Measurements from ENCODE around the gene KCTD1.

Gene KCTD1

DNA sequence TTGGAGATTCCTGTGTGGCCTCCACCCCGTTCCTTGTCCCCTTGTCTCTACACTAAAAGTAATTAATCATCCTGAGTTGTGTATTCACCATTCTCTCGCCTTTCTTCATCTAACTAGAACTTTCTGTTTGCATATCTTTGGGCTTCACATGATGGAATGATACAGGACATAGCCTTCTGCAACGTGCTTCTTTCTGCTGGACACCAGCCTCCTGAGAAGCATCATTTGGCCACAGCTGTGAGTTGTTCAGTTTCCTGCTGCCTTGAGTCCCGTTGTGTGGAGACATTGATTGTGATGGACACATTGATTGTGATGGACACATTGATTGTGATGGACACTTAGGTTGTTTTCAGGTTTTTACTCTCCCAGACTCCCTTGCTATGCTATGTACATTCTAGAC lies 139.3 kb downstream of the KCTD1 start:
- H3K27ac ChIP-seq = no peak overlapping the region
- TF ChIP-seq, protein P1, sequence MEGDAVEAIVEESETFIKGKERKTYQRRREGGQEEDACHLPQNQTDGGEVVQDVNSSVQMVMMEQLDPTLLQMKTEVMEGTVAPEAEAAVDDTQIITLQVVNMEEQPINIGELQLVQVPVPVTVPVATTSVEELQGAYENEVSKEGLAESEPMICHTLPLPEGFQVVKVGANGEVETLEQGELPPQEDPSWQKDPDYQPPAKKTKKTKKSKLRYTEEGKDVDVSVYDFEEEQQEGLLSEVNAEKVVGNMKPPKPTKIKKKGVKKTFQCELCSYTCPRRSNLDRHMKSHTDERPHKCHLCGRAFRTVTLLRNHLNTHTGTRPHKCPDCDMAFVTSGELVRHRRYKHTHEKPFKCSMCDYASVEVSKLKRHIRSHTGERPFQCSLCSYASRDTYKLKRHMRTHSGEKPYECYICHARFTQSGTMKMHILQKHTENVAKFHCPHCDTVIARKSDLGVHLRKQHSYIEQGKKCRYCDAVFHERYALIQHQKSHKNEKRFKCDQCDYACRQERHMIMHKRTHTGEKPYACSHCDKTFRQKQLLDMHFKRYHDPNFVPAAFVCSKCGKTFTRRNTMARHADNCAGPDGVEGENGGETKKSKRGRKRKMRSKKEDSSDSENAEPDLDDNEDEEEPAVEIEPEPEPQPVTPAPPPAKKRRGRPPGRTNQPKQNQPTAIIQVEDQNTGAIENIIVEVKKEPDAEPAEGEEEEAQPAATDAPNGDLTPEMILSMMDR (IDR thresholded peaks at IDR 0.05) = no peak
- TF ChIP-seq ZFX (IDR thresholded peaks at IDR 0.05; ENCODE audit: borderline replicate concordance) = no peak

DNA sequence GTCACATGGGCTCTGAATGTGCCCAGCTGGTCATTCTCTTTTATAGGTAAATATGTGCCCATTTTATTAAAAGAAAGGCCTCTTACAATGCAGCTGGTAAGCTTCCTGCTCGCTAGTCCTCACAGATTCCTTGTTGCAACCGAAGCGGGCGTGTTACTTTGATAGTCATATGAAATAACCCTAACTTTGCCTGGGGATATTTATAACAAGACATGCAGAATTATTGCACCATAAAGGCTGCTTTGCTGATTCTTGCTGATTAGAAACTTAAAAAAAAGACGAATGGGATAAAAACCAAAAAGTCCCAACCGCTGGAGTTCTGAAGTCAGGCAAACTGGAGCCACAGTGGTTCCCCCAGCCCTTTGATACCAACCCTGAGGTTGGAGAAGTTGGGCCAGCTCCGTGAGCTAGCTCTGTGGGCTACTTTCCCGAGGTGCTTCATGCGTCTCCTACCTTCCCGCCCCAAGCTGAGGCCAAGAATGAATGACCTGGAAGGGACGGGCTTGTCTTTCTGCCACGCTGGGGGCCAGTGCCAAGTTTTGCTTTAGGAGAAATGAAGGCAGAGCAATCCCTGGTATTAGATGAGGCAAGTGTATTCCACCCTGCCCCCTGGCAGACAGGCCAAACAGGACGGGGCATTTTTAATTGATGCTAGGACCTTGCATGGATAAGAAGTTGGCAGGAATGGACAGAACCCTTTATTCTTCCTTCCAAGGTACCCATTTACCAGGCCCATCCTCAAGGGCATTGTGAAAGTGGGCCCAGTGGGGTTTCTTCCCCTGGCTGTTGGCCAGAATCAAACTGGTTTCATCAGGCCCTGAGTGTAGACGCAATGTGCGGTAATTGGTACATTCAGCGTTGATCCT lies 140.4 kb downstream of the KCTD1 start:
- H3K27ac ChIP-seq = no peak overlapping the region
- TF ChIP-seq, protein P1 (IDR thresholded peaks at IDR 0.05) = no peak
- TF ChIP-seq ZFX (IDR thresholded peaks at IDR 0.05; ENCODE audit: borderline replicate concordance) = no peak

DNA sequence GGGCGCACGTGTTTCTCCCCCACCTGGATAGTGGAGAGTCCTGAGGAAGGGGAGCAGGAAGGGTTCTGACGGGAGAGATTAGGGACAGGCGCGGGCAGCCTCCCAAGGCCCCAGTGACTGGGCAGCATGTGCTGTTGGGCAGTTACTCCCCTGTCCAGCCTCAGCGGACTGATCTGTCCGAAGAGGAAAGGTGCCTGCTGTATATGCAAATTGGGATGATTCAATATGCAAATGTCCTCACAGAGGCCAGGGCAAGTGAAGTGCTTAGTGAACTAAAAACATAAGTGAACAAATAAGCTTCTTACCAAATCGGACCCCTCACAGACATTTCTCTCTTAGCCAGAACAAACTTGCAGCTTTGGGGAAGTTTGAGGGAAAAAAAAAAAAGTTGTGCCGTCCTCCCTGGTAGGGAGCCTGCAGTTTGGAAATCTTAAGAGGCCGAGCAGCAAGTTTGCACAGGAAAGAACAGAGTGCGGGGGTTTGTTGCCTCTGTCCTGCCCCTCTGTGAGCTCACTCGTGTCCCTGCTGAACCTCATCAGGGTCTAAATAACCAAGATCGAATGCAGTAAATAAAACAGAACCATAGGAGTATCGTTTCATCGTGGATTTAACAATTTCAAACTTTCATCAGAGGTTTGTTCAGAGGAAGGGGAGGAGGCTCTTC lies 141.4 kb downstream of the KCTD1 start:
- no peak for TF ChIP-seq ZFX (IDR thresholded peaks at IDR 0.05; ENCODE audit: borderline replicate concordance)
- TF ChIP-seq, protein P1 (IDR thresholded peaks at IDR 0.05) = no peak
- no peak overlapping the region for H3K27ac ChIP-seq

DNA sequence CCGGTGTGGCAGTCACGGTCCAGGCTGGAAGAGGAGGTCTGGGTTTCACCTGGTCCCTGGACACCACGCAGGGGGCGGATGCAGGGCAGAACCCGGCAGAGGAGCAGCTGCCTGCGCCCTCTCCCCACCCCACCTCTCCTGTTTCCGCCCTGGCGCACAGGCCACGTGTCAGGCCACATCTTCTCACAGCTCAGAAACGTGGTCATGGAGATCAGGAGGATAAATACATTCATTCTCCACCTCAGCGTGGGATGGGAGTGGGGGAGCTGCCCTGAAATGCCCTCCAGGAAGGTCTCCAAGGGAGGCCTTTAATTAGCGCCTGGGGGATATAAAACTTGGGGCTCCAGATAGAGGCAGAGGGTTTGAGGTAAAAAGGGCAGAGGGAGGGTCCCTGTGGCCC lies 142.0 kb downstream of the KCTD1 start:
- no peak for TF ChIP-seq ZFX (IDR thresholded peaks at IDR 0.05; ENCODE audit: borderline replicate concordance)
- TF ChIP-seq, protein P1 (IDR thresholded peaks at IDR 0.05) = no peak
- H3K27ac ChIP-seq = no peak overlapping the region

DNA sequence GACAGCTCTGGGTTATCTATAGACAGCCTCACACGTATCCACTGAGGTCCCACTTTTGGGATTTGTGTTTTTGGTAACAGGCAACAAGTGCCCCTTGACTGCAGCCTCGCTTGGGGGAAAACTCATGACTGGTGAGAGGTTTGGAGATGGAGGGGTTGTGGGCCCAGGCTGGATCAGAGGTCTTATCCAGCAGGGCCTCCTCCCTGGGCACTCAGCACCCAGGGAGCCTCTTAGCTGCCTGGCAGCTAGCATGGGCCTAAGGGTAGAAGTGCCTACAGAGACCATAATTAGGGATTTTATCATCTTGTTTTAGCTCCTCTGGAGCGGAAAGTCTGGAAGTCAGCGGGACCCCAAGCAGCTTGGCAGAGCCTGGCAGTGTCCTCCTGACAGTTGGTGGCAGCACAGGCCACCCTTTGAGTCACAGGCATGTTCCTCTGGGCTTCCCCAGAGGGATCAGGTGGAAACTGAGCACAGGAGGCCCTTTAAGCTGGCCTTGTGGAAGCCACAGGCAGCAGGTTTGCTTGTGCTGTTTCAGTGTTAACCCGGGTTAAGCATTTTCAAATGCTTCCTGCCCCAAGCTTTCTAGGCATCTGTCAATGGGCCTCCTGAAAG lies 143.1 kb downstream of the KCTD1 start:
- TF ChIP-seq, protein P1 (IDR thresholded peaks at IDR 0.05) = 0 out of 2 replicates have a peak, but pooled peaks have one; percentile 16
- no peak for TF ChIP-seq ZFX (IDR thresholded peaks at IDR 0.05; ENCODE audit: borderline replicate concordance)
- H3K27ac ChIP-seq = no peak overlapping the region
